SH-SY5Y (cell line): ENCODE results near the gene LETM1.

Source experiments
- GATA2 ChIP-seq: IDR thresholded peaks from 2 replicates; pipeline ENCODE4 v1.6.1; 2011; ENCODE audit warnings: mild to moderate bottlenecking, low read depth, low read length
- GATA3 ChIP-seq: IDR thresholded peaks from 2 replicates; pipeline ENCODE4 v1.6.1; 2011; ENCODE audit warnings: low read depth, mild to moderate bottlenecking, low read length, moderate library complexity

DNA sequence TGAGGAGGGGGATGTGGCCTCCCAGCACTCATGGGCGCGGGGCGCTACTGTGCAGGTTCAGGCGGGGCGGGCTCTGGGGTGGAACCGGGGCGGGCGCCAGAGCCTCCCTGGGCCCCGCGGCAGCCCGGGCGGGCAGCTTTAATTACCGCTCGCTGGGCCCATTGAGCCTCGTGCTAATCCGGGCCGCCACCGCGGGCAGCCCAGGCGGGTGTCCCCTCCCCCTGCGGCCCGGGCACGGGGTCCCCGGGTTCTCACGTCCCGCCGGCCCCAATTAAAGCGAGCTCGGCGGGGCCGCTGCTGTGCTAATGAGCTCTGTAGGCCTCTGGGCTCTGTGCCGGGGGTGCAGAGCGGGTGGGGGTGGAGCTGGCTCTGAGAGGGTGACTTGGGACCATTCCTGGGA lies 85.7 kb downstream of the LETM1 start:
- TF ChIP-seq GATA2 = no peak
- no peak for TF ChIP-seq GATA3
